ENCODE results near the gene INSIG2.

GRCh38 chr2:118050386-118050785 lies 37.9 kb upstream of the INSIG2 start:
- TF ChIP-seq MXI1 (IDR thresholded peaks at IDR 0.05; ENCODE audit: borderline replicate concordance, low read depth, low read length) (no peak), FOS (IDR thresholded peaks at IDR 0.05; ENCODE audit: low read depth, low read length) (no peak), POLR2A (IDR thresholded peaks at IDR 0.05; ENCODE audit: low read depth, low read length) (no peak), CHD1 (IDR thresholded peaks at IDR 0.05; ENCODE audit: low read depth, low read length) (no peak), CTCF (conservative IDR thresholded peaks at IDR 0.05; ENCODE audit: low read depth, low read length) (no peak), MAFK (IDR thresholded peaks at IDR 0.05; ENCODE audit: low read depth, low read length) (no peak), RAD21 (IDR thresholded peaks at IDR 0.05; ENCODE audit: low read length) (no peak), RCOR1 (IDR thresholded peaks at IDR 0.05; ENCODE audit: insufficient replicate concordance, low read length) (no peak), MAZ (IDR thresholded peaks at IDR 0.05; ENCODE audit: borderline replicate concordance, low read depth, low read length) (no peak), ELK1 (IDR thresholded peaks at IDR 0.05; ENCODE audit: borderline replicate concordance, low read depth, low read length) (no peak)
